Stimulated activated CD8-positive, alpha-beta memory T cell treated with anti-CD3 and anti-CD28 coated beads, Interleukin-2, amount 100 ng/mL, for 1 hour (primary cell): ENCODE measurements around the gene ZRANB1.

Experiments used
- DNase-seq, 2 donors: peaks; one replicate each; pipeline ENCODE4 v3.0.0-alpha.2; 2020; ENCODE audit warnings: low read depth in 2 of 2

Gene ZRANB1

GRCh38 chr10:125005312-125006187 lies 63.6 kb downstream of the ZRANB1 start:
- DNase-seq, result no peak

- DNase-seq, result no peak
These were observed 64.3 kb downstream of the ZRANB1 start for GRCh38 chr10:125006188-125006680.

- no peak for DNase-seq
These were observed 65.1 kb downstream of the ZRANB1 start for GRCh38 chr10:125006921-125007426.

- no peak for DNase-seq
These were observed 65.5 kb downstream of the ZRANB1 start for GRCh38 chr10:125007436-125007835.

- no peak for DNase-seq
These were observed 67.0 kb downstream of the ZRANB1 start for GRCh38 chr10:125008689-125009638.

- DNase-seq, result no peak
These were observed 67.8 kb downstream of the ZRANB1 start for GRCh38 chr10:125009661-125010161.

- no peak for DNase-seq
These were observed 68.4 kb downstream of the ZRANB1 start for GRCh38 chr10:125010362-125010761.

GRCh38 chr10:125011171-125011925 lies 69.4 kb downstream of the ZRANB1 start:
- no peak for DNase-seq

- no peak for DNase-seq
These were observed 70.2 kb downstream of the ZRANB1 start for GRCh38 chr10:125011926-125012705.

- no peak for DNase-seq
These were observed 71.1 kb downstream of the ZRANB1 start for GRCh38 chr10:125012851-125013528.

- no peak for DNase-seq
These were observed 71.6 kb downstream of the ZRANB1 start for GRCh38 chr10:125013529-125013872.

- no peak for DNase-seq
These were observed 72.3 kb downstream of the ZRANB1 start for GRCh38 chr10:125014086-125014830.

- DNase-seq, result no peak
These were observed 73.0 kb downstream of the ZRANB1 start for GRCh38 chr10:125014836-125015355.

GRCh38 chr10:125015356-125015944 lies 73.5 kb downstream of the ZRANB1 start:
- DNase-seq, result no peak

- DNase-seq, result no peak
These were observed 74.2 kb downstream of the ZRANB1 start for GRCh38 chr10:125016123-125016522.

- DNase-seq, result no peak
These were observed 74.8 kb downstream of the ZRANB1 start for GRCh38 chr10:125016611-125017202.

GRCh38 chr10:125017547-125018298 lies 75.8 kb downstream of the ZRANB1 start:
- no peak for DNase-seq
